ENCODE results near the gene EGF.

DNA sequence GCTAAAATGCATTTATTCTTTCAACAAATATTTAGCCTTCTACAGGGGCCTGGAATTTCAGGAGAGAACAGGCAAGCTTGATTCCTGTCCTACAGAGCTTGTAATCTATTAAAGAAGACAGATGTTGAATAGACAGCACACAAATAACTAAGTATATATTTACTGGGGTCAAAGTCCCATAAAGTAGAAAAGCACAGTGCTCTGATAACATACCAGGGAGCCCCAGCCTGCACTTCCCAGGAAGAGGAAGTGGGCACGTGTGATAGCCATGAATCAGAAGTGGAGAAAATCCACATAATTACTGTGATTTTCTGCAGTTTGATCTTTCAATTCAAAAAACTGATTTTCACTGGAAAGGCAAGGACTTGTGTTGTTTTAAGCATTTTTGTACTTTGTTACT lies 129.1 kb downstream of the EGF start:
- TF ChIP-seq POLR2A (IDR thresholded peaks at IDR 0.05; ENCODE audit: low read length) (no peak), GATA1 (IDR thresholded peaks at IDR 0.05; ENCODE audit: low read depth, low read length) (no peak)

Measured in erythroblast (primary cell).